SH-SY5Y (cell line): ENCODE measurements around the gene ZP1.

Source experiments
- GATA2 ChIP-seq: IDR thresholded peaks from 2 replicates; pipeline ENCODE4 v1.6.1; 2011; ENCODE audit warnings: mild to moderate bottlenecking, low read depth, low read length
- GATA3 ChIP-seq: IDR thresholded peaks from 2 replicates; pipeline ENCODE4 v1.6.1; 2011; ENCODE audit warnings: low read depth, mild to moderate bottlenecking, low read length, moderate library complexity

The ZP1 gene

DNA sequence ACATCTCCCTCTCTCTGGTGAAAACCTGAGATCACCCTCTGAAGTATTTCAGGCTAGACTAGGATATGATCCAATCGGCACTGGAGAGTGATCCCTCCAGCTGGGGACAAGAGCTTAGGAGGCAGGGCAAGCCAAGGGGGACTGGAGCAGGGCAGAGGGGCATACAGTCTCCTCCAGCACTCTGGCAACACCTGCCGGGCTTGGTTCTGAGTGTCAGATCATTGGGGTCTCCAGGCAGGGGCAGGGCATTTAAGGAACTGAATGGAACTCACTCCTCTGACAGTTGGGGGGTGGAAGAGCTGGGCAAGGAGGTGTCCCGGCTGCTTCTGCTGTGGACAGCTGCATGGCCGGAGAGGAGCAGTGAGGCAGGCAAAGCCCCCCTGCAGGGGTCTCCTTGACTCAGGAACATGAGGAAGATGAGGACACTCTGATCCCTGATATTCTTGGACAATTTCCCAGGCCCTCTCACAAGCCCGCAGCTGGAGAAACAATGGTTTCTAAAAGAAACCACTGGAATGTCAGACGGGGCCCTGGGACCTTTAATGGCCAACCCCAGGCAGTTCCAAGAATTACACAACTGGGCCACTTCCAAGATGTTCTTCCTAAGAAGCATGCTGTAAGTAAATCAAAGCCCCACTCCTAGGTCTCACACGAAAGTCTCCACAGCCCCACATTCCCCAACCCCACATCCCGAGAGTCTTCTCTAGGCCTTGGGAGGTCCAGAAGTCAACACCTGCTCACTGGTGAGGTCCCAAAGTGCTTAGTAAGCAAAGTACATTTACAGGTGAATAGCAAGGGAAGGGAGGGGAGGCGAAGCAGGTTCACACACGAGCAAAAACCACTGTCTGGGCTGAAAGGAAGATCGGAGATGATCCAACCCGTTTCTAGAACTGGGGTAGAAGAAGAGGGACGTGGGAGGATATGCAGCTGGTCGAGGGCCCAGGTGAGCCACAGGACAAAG lies 26.6 kb upstream of the ZP1 start:
- no peak for TF ChIP-seq GATA3
- no peak for TF ChIP-seq GATA2

DNA sequence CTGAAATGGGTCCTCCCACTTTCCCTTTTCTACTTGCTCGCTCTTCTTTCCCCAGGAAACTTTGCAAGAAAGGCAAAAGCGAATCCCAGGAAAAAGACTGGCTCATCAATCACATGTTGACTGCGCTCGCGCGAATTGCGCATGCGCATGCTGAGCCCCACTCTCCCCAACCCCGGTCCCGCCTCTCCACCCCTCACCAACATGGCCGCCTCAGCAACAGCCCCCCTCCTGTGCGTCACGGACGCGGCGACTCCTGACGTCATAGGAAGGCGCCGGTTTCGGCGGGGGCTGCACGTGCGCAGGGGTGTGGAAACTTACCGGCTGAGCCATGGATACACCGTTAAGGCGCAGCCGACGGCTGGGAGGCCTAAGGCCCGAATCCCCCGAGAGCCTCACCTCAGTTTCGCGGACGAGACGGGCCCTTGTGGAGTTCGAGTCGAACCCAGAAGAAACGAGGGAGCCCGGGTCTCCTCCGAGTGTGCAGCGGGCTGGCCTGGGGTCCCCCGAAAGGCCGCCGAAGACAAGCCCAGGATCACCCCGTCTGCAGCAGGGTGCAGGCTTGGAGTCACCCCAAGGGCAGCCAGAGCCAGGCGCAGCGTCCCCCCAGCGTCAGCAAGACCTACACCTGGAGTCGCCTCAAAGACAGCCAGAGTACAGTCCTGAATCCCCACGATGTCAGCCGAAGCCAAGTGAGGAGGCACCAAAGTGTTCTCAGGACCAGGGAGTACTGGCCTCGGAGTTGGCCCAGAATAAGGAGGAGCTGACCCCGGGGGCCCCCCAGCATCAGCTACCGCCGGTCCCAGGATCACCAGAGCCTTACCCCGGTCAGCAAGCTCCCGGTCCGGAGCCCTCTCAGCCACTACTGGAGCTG lies 25.3 kb upstream of the ZP1 start, which contains the start of gene CCDC86:
TSS of gene CCDC86 (plus strand) at position 317 of the 871 bp plus-strand sequence. CDS start at position 329, 12 bp downstream.
- no peak for TF ChIP-seq GATA2
- no peak for TF ChIP-seq GATA3

DNA sequence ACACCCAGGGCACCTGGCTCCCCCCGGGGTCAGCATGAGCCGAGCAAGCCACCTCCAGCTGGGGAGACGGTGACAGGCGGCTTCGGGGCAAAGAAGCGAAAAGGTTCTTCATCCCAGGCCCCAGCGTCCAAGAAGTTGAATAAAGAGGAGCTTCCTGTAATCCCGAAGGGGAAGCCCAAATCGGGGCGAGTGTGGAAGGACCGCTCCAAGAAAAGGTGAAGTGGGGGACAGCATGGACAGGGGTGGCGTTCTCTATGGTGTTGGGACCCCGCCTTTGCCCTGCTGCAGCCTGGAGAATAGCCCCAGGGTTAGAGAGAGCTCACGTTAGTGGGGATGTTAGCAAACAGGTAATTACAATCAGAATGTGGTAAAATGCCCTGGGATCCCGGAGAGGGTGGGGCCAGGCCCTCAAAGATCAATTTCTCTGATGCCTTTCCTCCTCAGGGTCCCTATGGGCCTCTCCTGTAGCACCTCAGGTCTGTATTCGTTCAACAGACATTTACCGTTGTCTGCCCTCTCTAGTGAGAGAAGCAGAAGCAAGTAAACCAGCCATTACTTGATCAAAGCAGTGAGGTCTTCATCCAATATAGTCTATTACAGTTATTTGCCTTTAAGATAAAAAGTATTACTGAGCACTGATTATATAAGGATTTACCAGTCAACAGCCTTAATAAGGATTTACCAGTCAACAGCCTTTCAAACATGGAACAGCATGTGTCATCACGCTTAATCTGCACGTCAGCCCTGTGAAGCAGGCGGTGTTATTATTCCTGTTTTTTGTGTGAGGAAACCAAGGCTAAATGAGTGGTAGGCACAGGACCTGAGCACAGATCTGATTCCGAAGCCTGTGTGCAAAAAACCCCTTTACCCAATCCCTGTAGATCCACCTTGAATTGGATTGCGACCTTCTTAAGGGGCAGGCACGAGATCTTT lies 24.4 kb upstream of the ZP1 start:
- no peak for TF ChIP-seq GATA3
- TF ChIP-seq GATA2, result no peak

DNA sequence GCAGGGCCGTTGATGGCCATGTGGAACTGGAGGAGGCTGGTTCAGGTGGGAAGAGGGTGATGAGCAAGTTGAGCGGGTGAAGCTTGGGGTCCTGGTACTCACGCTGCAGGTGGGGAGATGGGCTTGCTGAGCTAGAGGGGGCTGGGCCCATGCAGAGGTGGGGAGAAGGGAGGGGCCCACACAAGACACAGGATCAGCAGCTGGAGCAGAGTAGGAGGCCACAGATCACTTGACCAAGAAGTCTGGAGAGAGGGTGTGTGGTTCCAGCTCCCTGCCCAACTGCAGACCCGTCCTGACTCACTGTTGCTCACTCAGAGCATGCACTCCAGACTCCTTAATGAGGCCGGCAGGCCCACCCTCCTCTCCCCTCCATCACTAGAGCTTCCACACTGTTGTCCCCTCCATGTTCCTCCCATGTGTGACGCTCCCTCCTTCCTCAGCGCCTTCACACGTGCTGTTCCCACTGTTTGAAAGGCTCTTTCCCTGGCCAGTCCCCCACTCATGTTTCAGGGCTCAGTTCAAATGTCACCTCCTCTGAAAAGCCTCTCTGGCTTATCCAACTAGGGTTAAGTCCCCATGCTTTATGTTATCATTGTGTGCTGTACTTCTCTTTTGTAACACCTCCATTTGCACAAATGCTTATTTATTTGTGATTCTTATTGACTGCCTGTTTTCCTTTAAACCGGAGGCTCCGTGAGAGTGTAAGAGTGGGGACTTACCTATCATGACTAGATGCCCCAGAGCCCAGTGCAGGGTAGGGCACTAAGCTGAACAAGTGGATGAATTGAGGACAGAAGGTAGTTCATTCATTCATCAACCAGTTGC lies 23.1 kb upstream of the ZP1 start:
- no peak for TF ChIP-seq GATA3
- no peak for TF ChIP-seq GATA2

DNA sequence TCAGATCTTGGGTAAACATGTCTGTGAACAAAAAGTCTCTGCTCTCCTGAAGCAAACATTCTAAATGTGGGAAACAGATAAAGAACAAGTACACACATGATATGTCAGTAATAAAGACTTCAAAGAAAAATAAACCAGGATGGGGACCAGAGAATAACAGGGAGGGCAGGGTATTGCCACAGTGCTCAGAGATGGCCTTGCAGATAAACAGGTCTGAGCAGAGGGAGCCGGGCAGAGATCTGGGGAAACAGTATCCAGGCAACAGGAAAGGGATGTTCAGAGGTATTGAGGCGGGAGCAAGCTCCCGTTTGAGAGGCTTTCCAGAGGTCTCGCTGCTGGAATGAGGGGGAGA lies 22.5 kb upstream of the ZP1 start:
- no peak; the same call in 1 of the 2 replicates for TF ChIP-seq GATA3
- TF ChIP-seq GATA2, result peak; percentile 92

DNA sequence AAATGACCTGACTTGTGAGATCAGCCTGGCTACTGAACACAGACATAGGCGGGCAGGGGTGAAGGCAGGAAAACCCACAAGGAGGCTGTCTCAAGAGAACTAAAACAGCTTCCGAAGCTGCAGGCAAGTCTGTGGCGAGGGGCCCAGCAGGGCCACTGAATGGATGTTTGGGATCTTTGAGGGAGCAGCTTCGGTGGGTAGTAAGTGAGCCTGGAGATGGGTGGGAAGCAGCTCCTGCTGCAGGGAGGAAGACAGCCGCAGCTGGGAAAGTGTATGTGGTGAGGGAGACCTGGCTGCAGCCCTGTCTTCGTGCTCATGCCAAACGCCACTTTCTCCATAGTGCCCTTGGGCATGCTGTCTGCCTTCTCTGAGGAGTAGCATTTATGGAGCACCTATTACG lies 22.0 kb upstream of the ZP1 start:
- TF ChIP-seq GATA2, result no peak
- no peak for TF ChIP-seq GATA3

DNA sequence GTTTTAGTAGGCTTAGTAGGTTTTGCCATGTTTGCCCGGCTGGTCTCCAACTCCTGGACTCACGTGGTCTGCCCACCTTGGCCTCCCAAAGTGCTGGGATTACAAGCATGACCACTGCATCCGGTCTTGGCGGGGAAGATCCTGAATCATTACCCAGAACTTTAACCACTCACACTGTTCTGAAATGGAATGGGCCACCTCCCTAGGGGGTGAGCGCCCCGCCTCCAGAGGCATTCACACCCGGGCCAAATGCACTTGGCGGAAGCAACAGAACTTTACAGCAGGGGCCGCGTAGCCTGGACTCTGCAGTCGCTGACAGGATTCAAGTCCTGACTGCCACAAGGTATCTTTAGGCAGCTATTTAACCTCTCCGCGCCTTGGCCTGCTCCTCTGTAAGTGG lies 20.1 kb upstream of the ZP1 start:
- TF ChIP-seq GATA3 (no peak), GATA2 (no peak)

DNA sequence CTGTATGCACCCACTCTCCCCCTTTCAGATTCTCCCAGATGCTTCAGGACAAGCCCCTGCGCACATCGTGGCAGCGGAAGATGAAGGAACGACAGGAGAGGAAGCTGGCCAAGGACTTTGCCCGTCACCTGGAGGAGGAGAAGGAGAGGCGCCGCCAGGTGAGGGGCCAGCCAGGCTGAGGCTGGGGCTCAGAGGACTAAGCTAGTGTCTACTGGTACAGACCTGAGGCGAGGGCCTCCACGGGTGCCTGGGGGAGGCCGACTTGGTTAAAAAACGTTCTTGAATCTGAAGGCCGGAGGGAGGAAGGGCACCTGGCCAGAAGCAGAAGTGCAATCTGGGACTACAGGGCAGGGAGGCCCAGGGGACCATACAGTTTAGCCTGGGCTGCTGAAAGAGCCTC lies 19.4 kb upstream of the ZP1 start:
- TF ChIP-seq GATA3, result no peak
- TF ChIP-seq GATA2, result no peak

DNA sequence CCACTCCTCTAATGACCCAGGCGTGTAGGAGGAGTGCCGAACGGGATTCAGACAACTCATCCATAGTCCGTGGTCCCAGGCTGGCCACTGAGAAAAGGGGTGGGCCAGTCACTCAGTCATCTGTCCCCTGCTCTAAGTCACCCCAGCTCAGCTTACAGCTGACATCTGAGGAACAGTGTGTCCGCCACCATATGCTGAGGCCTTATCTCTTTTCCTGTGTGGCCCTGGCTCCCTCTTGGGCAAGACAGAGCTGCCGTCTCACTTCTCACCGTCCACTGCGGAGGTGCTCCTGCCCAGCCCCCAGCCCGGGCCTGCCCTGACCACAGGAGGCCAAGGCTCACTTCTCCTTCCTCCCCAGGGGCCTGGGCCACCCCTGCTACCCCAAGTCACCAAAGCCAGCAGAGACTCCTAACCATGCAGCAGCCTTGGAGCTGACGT lies 18.6 kb upstream of the ZP1 start:
- TF ChIP-seq GATA2 (no peak), GATA3 (no peak)

DNA sequence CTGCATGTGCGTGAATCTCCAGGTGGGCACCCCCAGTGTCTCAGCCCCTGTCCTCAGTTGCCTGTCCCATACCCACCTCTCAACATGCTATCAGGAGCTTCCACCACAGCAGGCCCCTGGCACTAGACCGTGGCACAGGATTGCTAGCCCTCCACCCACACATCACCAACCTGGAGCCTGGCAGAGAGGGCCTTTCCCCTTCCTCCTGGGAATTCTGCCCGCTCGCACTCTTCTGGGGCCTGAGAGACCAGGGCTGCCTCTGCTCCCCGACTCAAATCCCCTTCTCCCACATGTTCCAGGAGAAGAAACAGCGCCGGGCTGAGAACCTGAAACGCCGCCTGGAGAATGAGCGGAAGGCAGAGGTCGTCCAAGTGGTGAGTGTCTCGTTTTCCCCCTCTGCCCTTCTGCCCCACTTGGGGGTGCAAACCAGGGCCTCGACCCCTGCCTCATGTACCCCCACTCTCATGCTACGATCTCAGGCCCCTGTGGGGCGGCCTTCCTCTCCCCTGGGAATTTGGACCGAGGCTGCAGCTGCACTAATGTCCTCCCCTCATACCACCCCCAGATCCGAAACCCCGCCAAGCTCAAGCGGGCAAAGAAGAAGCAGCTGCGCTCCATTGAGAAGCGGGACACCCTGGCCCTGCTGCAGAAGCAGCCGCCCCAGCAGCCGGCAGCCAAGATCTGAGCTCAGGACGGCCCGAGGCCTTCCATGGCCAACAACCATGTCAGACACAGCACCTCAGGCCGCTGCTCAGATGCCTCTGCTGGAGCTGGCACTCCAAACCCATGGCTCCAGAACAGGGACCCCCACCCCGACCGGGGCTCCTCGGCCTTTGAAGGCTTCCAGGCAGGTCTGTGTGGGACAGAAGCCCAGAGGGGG lies 17.5 kb upstream of the ZP1 start:
- no peak for TF ChIP-seq GATA3
- no peak for TF ChIP-seq GATA2

DNA sequence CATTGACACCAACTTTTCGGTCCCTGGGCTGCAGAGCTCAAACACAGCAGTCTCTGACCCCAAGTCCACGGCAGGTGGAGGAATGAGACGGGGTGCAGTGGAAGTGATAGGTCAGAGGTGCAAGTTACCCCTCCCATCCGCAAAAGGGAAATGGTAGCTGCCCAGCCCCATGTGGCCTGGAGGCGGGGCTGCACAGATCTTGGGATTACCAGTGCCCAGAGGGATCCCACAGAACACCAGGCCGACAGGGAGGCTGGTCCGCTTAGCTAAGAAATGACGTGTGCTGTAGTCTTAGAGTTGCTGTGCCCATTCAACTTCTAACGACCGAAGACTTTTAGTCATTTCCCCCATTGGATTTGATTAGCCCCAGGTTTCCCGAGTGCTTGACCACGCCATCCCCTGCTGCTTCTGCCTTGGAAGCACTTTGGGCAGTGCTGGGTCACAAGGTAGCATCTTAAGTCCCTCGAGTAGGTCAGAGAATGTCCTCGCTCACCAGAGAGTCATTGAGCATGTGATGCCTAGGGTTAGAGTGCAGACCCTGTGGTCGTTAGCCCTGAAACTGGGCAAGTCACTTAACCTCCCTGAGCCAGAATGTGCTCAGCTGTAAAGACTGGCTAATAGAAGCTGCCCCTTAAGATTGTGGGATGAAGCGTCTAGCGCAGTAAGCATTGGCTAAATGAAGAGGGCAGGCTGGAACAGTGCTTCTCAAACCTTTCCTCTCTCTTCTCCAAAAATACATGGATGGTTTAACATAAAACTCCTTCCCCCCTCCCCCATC lies 15.8 kb upstream of the ZP1 start:
- TF ChIP-seq GATA2, result no peak
- no peak for TF ChIP-seq GATA3
